GM20000 (cell line): ENCODE results near the gene RRAS2.
A peak's percentile ranks its signal among the peaks of the same experiment; 100 is the strongest.
"Not testable (repeated sequence)": the region's sequence is repeated elsewhere in the genome, so short reads cannot be mapped to it uniquely, and the experiment has no call there.

ENCODE experiments used
- DNase-seq: peaks from one replicate; pipeline ENCODE4 v3.0.0; 2012; ENCODE audit warnings: low spot score
- TF ChIP-seq, protein P1 (sequence below): IDR thresholded peaks from 2 replicates; pipeline ENCODE4 v1.5.1; 2012; ENCODE audit warnings: mild to moderate bottlenecking, control low read depth; ENCODE audit errors: extremely low read depth, missing control alignments

RRAS2 gene

DNA sequence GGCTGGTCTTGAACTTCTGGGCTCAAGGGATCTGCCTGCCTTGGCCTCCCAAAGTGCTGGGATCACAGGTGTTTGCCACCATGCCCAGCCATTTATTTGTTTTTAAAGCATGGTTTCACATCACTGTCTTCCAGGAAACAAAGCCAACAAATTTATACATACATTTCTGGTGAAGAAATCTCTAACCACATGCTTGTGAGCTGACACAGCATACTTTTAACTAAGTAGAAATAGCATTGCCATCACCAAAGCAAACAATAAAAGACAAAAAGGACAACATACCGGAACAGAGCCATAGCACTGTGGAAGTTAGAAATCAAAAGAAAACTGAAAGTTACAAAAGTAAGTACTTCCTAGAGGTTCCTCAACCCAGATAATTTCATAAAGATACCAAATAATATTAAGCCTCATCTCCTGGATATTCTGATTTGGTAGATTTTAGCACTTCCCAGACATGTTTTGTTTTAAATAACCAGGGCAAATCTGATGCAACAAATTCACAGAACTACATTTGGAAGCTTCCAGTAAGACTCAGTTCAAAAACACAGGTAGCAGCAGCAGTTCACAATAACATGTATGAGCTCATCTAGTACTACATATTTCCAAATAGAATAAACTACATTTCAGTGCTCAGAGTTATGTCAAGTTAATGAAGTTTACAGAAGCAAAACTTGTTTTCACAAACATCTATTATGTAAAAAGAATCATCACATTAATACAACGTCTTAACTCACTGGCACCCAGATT, 70.6 kb downstream of the RRAS2 start:
- TF ChIP-seq, protein P1, sequence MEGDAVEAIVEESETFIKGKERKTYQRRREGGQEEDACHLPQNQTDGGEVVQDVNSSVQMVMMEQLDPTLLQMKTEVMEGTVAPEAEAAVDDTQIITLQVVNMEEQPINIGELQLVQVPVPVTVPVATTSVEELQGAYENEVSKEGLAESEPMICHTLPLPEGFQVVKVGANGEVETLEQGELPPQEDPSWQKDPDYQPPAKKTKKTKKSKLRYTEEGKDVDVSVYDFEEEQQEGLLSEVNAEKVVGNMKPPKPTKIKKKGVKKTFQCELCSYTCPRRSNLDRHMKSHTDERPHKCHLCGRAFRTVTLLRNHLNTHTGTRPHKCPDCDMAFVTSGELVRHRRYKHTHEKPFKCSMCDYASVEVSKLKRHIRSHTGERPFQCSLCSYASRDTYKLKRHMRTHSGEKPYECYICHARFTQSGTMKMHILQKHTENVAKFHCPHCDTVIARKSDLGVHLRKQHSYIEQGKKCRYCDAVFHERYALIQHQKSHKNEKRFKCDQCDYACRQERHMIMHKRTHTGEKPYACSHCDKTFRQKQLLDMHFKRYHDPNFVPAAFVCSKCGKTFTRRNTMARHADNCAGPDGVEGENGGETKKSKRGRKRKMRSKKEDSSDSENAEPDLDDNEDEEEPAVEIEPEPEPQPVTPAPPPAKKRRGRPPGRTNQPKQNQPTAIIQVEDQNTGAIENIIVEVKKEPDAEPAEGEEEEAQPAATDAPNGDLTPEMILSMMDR: no peak
- DNase-seq: no peak

DNA sequence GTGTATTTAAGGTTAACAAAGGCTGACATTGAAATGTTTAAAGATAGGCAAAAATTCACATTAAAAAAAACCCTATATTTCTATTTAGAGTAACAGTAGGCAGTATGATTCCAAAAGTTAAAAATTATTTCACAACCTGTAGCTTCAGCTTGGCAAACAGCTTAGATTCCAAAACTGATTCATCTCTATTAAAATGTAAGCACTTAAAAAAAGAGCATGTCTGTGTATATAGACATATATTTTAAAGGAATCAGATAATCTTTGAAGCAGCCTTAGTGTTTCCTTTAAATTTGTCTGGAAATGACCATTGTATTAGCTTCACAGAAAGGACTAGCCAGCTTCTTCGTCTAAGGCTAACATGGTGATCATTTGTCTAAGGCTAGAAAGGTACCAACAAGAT, 80.1 kb downstream of the RRAS2 start:
- DNase-seq: not testable (repeated sequence)

DNA sequence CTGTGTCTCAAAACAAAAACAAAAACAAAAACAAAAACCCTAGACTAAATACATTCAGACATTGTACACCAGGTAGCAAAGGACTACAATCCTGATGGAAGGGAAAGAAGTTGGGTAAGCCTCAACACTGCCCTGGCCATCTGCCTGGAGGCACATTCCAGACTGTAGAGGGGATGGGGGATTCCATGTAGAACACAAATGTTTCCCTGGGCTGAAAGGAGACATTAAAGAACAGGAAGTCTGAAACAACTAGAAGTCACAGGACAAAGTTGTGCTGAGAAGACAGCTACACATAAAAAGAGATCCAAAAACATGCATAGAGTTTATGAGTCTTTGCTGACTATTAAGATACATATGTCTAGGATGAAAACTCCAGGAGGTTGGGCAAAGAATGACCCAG, 83.9 kb downstream of the RRAS2 start:
- no peak for DNase-seq
- TF ChIP-seq, protein P1: no peak

DNA sequence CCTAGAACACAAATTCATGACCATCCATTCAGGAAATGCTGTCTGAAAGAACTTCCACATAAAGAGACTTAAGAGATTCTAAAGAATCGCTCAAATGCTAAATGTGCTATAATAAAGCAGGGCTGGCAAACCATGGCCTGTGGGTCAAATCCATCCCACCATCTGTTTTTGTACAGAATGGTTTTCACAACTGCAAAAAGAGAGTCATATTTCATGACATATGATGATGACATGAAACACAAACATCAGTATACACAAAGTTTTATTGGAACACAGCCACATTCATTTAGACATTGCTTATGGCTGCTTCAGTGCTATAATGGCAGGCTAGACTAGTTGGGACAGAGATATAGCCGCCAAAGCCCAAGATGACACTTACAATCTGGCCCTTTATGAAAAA, 85.1 kb downstream of the RRAS2 start:
- TF ChIP-seq, protein P1: no peak
- no peak for DNase-seq

DNA sequence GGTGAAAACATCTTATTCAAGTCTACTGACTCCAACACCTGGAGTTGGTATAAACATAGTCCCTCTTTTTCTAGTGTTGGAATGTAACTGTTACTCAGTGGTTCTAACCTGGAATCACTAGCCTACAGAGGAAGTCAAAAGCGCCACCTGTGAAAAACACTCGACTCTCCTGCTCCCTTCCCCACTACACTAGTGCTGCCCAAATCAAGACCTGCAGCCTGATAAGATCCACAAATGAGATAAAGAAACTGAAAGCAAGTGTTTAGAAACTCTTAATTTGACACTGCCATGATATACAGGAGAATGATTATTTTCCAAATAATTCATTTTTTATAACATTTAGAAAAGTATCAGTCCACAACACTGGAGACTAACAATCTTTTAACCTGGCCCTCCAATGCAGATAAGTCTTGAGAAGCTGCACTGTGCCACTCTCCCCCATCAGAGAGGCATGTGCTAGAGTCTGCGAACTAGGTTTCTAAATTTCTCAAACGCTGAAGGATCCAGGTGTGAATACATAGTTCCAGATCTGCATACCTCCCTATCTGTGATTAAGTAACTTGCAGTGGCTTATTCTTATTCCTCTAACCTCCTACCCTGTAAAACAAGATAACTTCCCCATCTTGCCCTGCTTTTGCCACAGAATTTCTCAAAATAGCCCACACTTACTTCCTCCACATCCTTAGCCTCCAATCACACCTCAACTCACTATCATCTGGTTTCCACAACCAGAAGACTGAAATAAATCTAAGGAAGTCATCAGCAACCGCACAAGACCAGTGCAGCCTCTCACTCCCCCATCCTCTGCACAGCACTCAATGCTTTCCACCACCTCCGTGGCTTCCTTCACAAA, 88.1 kb downstream of the RRAS2 start:
- TF ChIP-seq, protein P1: no peak
- peak; percentile 59 for DNase-seq

DNA sequence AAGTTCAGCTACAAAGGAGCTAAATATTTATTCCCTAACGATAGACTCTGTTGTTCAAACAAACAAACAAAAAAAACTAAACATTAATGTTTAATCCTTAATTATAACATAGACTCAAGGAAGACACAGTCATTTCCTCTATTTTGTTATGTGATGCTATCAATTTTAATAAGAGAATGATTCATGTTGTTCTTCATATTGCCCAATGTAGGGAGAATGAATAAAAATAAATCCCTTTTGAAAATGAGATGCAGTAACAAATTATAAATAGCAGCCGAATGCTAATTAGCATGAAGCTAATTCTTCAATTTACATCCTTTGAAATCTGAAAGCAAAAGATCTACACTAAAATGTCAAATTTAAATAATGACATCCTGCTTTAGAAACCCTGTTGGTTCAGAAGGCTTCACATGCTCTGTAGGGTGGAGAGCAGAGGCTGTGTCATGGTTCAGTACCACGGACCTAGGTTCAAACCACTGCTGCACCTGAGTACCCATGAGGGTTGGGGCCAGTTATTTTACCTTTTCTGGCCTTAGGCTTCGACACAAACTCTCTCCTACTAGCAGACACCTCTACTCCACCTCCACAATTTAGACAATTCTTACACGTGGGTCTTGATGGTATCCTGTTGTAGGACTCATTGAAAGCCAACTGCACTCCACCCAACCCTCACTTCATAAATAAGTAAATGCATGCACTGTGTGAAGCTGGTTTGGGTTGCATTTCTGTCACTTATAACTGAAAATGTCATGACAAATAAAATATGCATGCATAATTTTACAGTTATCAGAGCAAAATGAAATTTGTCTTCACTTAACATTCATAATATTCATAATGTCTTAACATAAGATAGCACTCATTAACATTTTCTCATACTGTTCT, 89.0 kb downstream of the RRAS2 start:
- peak; percentile 46 for DNase-seq
- TF ChIP-seq, protein P1: no peak

DNA sequence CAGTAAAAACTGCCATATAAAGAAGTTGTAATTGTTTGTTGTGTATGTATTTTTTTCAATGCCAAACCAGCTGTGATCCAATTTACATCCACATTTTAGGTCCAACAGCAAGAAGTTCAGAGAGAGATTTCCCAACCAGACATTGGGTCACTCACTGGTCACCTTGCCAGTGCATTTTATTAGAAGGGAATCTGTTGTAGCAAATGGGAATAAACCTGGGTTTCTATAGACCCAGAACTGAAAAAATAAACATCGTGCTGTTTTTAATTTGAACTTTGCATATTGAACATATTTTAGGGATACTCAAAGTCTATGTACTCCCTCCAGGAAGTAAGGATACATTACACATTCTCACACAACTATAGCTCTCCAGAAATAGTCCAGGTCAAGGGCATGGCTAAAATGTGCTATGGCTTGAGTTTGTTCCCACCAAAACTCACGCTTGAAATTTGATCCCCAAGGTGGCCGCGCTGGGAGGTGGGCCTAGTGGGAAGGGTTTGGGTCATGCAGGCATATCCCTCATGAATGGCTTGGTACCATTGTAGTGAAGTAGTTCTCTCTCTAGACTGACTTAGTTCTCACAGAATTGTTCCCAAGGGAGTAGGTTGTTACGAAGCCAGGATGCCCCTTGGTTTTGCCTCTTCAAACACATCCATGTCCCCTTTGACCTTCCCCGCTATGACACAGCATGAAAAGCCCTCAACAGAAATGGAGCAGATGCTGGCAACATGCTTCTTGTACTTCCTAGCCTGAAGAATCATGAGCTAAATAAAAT, 90.9 kb downstream of the RRAS2 start:
- TF ChIP-seq, protein P1: no peak

More for the DNA sequence above, 90.9 kb downstream of the RRAS2 start:
- DNase-seq: no peak
